Esophagus muscularis mucosa (tissue), 3 donors: ENCODE results near the gene ZNF692.

ENCODE experiments used
- CTCF ChIP-seq, 3 experiments: fragments of 200-600 bp in 2 of 3; fragments of 450-650 bp in 1 of 3; sonication (generic) in 2 of 3; IDR thresholded peaks; one replicate each; pipeline ENCODE4 v1.5.1; 2017 to 2019; ENCODE audit warnings: antibody characterized with exemption in 3 of 3, mild to moderate bottlenecking in 2 of 3, moderate library complexity in 1 of 3
- POLR2AphosphoS5 ChIP-seq, 2 donors: sonication (generic); formaldehyde crosslinking; IDR thresholded peaks; one replicate each; pipeline ENCODE4 v1.6.1; 2017; ENCODE audit warnings: antibody characterized with exemption in 2 of 2

GRCh38 chr1:248906009-248906752 is 47.3 kb upstream of the ZNF692 start, which contains the start of gene PGBD2:
- TF ChIP-seq POLR2AphosphoS5 (IDR thresholded peaks at IDR 0.05), result peak; percentile 79 to 92
- peak; percentile 44 to 61 (median 54) for TF ChIP-seq CTCF (IDR thresholded peaks at IDR 0.05)
